Small intestine (tissue), 7 donors: ENCODE results near the gene B3GNT5. TPM values are rescaled to one million over a fixed set of nuclear protein-coding genes. Genes with fewer than 3 reads are reported as not detected.

Source experiments
- DNase-seq, 2 donors: peaks; one replicate each; pipeline versions ENCODE4 v3.0.0 to v3.0.0-alpha.2; 2013
- FAIRE-seq: peaks from 2 replicates; lab custom pipeline; 2012; peaks lifted over from hg19 to GRCh38; lab: Jason Lieb, UNC
- H3K27ac ChIP-seq, 3 donors: one replicate each; pipeline ENCODE4 v1.5.1; 2013; ENCODE audit warnings: low read length in 2 of 3, mild to moderate bottlenecking in 2 of 3, control low read depth in 1 of 3, inconsistent platforms in 1 of 3, low read depth in 1 of 3, moderate library complexity in 1 of 3
- H3K27me3 ChIP-seq, 3 donors: one replicate each; pipeline ENCODE4 v1.6.1; 2013; ENCODE audit warnings: low read length in 3 of 3, inconsistent platforms in 1 of 3; ENCODE audit not compliant: control insufficient read depth in 3 of 3, insufficient read depth in 3 of 3
- H3K36me3 ChIP-seq, 3 donors: one replicate each; pipeline ENCODE4 v1.6.1; 2013; ENCODE audit warnings: low read length in 3 of 3, inconsistent platforms in 1 of 3, low read depth in 1 of 3, mild to moderate bottlenecking in 1 of 3, moderate library complexity in 1 of 3; ENCODE audit not compliant: control insufficient read depth in 3 of 3, insufficient read depth in 2 of 3
- H3K4me1 ChIP-seq, 3 donors: one replicate each; pipeline ENCODE4 v1.6.1; 2013; ENCODE audit warnings: low read length in 2 of 3, inconsistent platforms in 1 of 3, low read depth in 1 of 3, mild to moderate bottlenecking in 1 of 3, moderate library complexity in 1 of 3; ENCODE audit not compliant: control insufficient read depth in 3 of 3, insufficient read depth in 2 of 3
- H3K4me3 ChIP-seq, 3 donors: one replicate each; pipeline ENCODE4 v1.5.1; 2013; ENCODE audit warnings: low read length in 3 of 3, control low read depth in 1 of 3, inconsistent platforms in 1 of 3, low read depth in 1 of 3, mild to moderate bottlenecking in 1 of 3, moderate library complexity in 1 of 3
- H3K9me3 ChIP-seq, 2 donors: one replicate each; pipeline ENCODE4 v1.6.1; 2013; ENCODE audit warnings: low read depth in 1 of 2, low read length in 1 of 2; ENCODE audit not compliant: control insufficient read depth in 2 of 2, insufficient read depth in 1 of 2
- WGBS, 3 donors: extraction: QIAGEN DNeasy Blood & Tissue Kit; methylation state at CpG; one replicate each; pipeline ENCODE4 v1.1.7; 2013; 5-methylcytosine and 5-hydroxymethylcytosine counted together
- polyA plus RNA-seq, 4 donors: library from polyadenylated mRNA; stranded (reverse) in 3 of 4; unstranded in 1 of 4; fragments of 200-250 nt in 3 of 4; fragments of 120-200 nt in 1 of 4; gene quantifications; one replicate each; pipeline versions ENCODE4 v1.2.1 to v1.2.3, GENCODE V29; 2013
- donor health status: healthy with polysubstance abuse.
- donor health status: control.
- donor health status: control.
- donor health status: Bipolar disorder and iron deficiency.
- donor health status: healthy.

The B3GNT5 gene
- polyA plus RNA-seq, 4 donors: 23.4 to 67.1 (median 45.3) TPM

GRCh38 chr3:183262875-183263378, 9.9 kb downstream of the B3GNT5 start:
- DNase-seq (peak; percentile 39 to 40), FAIRE-seq (no peak)
- peak overlapping the region in 2 of 3 donors; percentile 89 to 90 for H3K27ac ChIP-seq
- peaks cover 0 to 31% (median 0%) of the 10 kb centered on the region in 3 donors for H3K36me3 ChIP-seq
- 44 to 79% (median 63%) methylated on average over 3 of the region's 3 CpGs for WGBS, 3 donors
- peaks cover 8 to 84% (median 14%) of the 10 kb centered on the region in 3 donors for H3K4me1 ChIP-seq
- no peaks in the 10 kb centered on the region for H3K9me3 ChIP-seq
- H3K4me3 ChIP-seq: peak overlapping the region in 1 of 3 donors; percentile 8
- no peaks in the 10 kb centered on the region for H3K27me3 ChIP-seq

GRCh38 chr3:183264268-183264667, 11.2 kb downstream of the B3GNT5 start:
- DNase-seq: peak; percentile 24 to 35
- no peak for FAIRE-seq
- peak overlapping the region; percentile 24 to 90 (median 89) for H3K27ac ChIP-seq
- peaks cover 0 to 22% (median 0%) of the 10 kb centered on the region in 3 donors for H3K36me3 ChIP-seq
- H3K27me3 ChIP-seq: no peaks in the 10 kb centered on the region
- H3K4me3 ChIP-seq: peak overlapping the region in 1 of 3 donors; percentile 5
- 21 to 51% (median 38%) methylated on average over 5 of the region's 5 CpGs for WGBS, 3 donors
- H3K9me3 ChIP-seq: no peaks in the 10 kb centered on the region
- H3K4me1 ChIP-seq: peaks cover 8 to 86% (median 16%) of the 10 kb centered on the region in 3 donors

GRCh38 chr3:183265157-183265642, 12.1 kb downstream of the B3GNT5 start:
- H3K4me1 ChIP-seq: peaks cover 10 to 77% (median 16%) of the 10 kb centered on the region in 3 donors
- peak; percentile 59 to 64 for DNase-seq
- no peaks in the 10 kb centered on the region for H3K9me3 ChIP-seq
- H3K27me3 ChIP-seq: no peaks in the 10 kb centered on the region
- 23 to 47% (median 45%) methylated on average over 15 of the region's 15 CpGs for WGBS, 3 donors
- FAIRE-seq: no peak
- H3K27ac ChIP-seq: peak overlapping the region; percentile 84 to 90 (median 89)
- H3K4me3 ChIP-seq: peak overlapping the region in 1 of 3 donors; percentile 34
- peaks cover 0 to 18% (median 4%) of the 10 kb centered on the region in 3 donors for H3K36me3 ChIP-seq

- H3K27me3 ChIP-seq: no peaks in the 10 kb centered on the region
- peaks cover 0 to 21% (median 7%) of the 10 kb centered on the region in 3 donors for H3K36me3 ChIP-seq
- peak overlapping the region in 1 of 3 donors; percentile 34 for H3K4me3 ChIP-seq
- peaks cover 10 to 70% (median 16%) of the 10 kb centered on the region in 3 donors for H3K4me1 ChIP-seq
- H3K9me3 ChIP-seq: no peaks in the 10 kb centered on the region
- WGBS, 3 donors: 11 to 58% (median 39%) methylated on average over 5 of the region's 5 CpGs
- DNase-seq: peak; percentile 93 to 99
- peak; percentile 61 for FAIRE-seq
- peak overlapping the region; percentile 84 to 90 (median 89) for H3K27ac ChIP-seq
Measured at GRCh38 chr3:183265834-183266417, 12.9 kb downstream of the B3GNT5 start.

GRCh38 chr3:183266454-183266853, 13.4 kb downstream of the B3GNT5 start:
- FAIRE-seq: no peak
- WGBS, 3 donors: 21 to 64% (median 35%) methylated on average over 3 of the region's 3 CpGs
- peaks cover 10 to 66% (median 16%) of the 10 kb centered on the region in 3 donors for H3K4me1 ChIP-seq

GRCh38 chr3:183267140-183267539, 14.1 kb downstream of the B3GNT5 start:
- Histone ChIP-seq H3K4me3 (peak overlapping the region in 1 of 3 donors; percentile 37), H3K4me1 (peaks cover 10 to 65% (median 16%) of the 10 kb centered on the region in 3 donors), H3K9me3 (no peaks in the 10 kb centered on the region), H3K27ac (peak overlapping the region; percentile 84 to 90 (median 88)), H3K27me3 (no peaks in the 10 kb centered on the region), H3K36me3 (peaks cover 0 to 21% (median 7%) of the 10 kb centered on the region in 3 donors)
- WGBS, 3 donors: 24 to 64% (median 48%) methylated on average over 5 of the region's 5 CpGs
- FAIRE-seq: peak; percentile 59
- peak; percentile 88 to 98 for DNase-seq

More at GRCh38 chr3:183266454-183266853, 13.4 kb downstream of the B3GNT5 start:
- DNase-seq: no peak
- H3K36me3 ChIP-seq: peaks cover 0 to 21% (median 7%) of the 10 kb centered on the region in 3 donors
- no peaks in the 10 kb centered on the region for H3K9me3 ChIP-seq
- H3K4me3 ChIP-seq: peak overlapping the region in 1 of 3 donors; percentile 34
- H3K27me3 ChIP-seq: no peaks in the 10 kb centered on the region
- peak overlapping the region; percentile 84 to 90 (median 87) for H3K27ac ChIP-seq

- WGBS, 3 donors: 33 to 64% (median 51%) methylated on average over 5 of the region's 5 CpGs
- no peaks in the 10 kb centered on the region for H3K27me3 ChIP-seq
- FAIRE-seq: no peak
- H3K36me3 ChIP-seq: peaks cover 0 to 19% (median 7%) of the 10 kb centered on the region in 3 donors
- peaks cover 4 to 53% (median 11%) of the 10 kb centered on the region in 3 donors for H3K4me1 ChIP-seq
- no peaks in the 10 kb centered on the region for H3K9me3 ChIP-seq
- no peak for DNase-seq
- H3K4me3 ChIP-seq: no peak overlapping the region
- peak overlapping the region; percentile 73 to 88 (median 84) for H3K27ac ChIP-seq
Measured at GRCh38 chr3:183268366-183268765, 15.3 kb downstream of the B3GNT5 start.

GRCh38 chr3:183269345-183269744, 16.3 kb downstream of the B3GNT5 start:
- 91 to 95% (median 93%) methylated on average over 13 of the region's 13 CpGs for WGBS, 3 donors
- H3K27ac ChIP-seq: peak overlapping the region in 2 of 3 donors; percentile 65 to 84
- no peak for FAIRE-seq

More at GRCh38 chr3:183269345-183269744, 16.3 kb downstream of the B3GNT5 start:
- H3K36me3 ChIP-seq: peaks cover 0 to 21% (median 7%) of the 10 kb centered on the region in 3 donors
- H3K27me3 ChIP-seq: no peaks in the 10 kb centered on the region
- no peaks in the 10 kb centered on the region for H3K9me3 ChIP-seq
- DNase-seq: no peak
- H3K4me3 ChIP-seq: no peak overlapping the region
- peaks cover 4 to 43% (median 5%) of the 10 kb centered on the region in 3 donors for H3K4me1 ChIP-seq
